Fibroblast of skin of right biceps (primary cell): ENCODE data around the gene NUP50.

Source experiments
- DNase-seq: peaks from one replicate; pipeline ENCODE4 v3.0.0-alpha.2; 2013

Gene NUP50

DNA sequence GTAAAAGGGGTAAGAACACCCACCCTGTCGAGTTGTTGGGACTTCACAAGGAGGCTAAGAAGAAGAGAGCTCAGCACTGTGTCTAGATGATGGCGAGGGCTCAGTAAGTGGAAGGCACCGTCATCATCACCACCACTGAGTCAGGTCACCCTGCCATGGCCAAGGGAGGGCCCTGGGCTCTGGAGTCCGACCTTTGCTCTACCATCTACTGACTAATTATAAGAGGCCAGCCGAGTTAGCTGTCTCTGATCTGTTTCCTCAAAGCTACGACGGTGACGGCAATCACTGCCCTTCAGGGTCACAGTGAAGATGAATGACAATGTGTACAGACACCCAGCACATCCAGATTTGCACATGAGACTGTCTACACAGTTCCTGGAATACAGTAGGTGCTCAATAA, 47.7 kb downstream of the NUP50 start:
- no peak for DNase-seq

DNA sequence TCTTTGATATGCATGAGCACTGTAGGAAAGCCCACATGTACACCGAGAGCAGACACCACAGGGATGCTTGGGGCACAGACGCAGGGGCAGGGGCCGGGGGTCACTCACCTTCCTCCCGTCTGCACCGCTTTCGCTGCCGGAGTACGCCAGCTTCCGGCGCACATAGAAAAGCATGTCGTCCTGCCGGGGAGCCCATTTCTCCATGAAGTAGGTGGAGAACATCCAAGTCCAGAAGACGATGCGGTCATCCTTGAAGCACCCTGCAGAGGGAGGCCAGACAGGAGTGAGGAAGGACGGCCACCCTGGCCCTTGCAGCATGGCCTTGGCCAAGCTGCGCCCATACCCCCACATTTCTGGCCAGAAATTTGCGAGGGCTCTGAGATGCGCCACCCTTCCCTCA, 48.1 kb downstream of the NUP50 start:
- DNase-seq = no peak

DNA sequence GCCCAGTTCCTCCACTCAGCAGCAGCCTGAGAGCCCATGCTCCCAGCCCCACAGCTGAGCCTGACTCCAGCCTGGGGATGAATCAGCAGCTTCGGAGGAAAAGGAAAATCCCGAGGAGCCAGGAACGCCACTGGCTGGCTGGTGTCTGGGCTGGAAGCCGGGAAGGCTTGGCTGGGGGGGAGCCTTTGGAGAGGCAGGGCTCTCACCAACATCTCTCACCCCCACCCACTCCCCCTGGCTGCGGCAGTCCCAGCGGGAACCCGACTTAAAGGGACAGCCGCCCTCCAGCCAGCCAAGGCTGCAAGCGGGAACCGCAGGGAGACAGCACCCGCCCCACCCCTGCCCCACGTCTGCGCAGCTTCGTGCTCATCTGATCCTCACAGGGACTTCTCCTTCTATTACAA, 48.6 kb downstream of the NUP50 start:
- peak; percentile 94 for DNase-seq

DNA sequence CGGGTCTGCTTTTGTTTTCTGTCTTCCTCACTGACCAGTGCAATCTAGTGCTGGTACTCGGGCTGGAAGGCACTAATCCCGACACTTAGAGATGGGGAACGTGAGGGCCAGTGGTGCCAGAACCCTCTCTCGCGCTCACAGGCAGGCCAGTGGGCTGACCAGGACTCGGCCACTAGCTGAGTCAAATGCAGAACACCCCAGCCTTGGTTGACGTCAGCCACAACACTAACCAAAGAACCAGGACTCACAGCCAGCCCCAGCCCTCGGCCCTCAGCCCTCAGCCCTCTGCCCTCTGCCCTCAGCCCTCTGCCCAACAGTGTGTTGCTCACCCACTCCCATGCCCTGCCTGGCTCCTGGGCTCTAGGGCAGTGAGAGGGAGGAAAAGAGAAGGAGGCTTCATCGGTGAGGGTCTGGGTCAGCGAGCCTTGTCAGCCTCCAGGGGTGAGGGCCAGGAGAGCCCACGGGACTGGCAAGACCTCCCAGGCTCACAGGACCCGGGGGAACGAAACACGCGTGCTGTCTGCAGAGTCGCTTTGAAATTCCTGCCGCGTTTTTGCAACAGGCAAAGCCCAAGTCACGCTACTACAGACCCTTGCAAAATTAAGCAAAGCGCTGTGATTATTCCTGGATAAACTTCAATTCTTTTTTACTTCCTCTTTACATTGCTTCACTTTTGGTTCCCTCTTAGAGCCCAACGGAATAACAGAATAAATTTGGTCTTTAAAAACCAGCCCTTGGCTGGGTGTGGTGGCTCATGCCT, 49.4 kb downstream of the NUP50 start:
- no peak for DNase-seq

DNA sequence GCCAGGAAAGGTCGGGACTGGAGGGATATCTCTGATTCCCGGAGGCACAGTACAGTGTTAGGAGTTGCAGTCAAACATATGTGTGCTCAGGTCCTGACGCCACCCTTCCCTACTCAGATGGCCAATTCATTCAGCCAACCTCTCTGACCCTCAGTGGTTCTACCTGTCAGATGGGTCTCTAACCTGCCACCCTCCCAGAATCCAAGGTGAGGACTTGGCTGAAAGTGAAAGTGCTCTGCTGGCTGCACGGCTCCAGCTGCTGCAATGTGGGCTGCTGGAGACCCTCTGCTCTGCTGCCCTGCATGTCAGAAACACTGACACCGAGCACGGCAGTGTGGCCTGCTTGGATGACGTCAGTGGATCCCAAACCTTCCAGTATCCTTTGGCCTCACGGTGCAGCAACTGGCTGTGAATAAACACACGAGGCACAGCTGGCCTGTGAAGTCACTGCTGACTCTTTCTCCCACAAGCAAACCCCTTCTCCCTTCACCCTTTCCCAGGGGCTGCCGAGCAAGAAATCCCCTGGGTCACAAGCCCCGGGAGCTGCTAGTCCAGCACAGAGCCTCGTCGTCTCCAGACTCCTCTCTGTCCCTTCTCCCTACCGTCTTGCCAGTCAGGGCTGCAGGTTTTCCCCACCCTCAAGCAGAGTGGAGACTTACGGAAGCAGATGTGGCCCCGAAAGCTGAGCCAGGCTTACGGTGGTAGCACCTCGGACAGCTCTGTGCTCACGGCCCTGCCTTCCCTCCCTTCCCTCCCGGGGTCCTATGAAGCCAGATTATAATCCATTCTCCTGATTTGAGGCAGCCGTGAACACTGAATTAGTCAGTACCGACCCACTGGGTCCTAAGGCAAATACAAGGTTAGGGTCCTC, 52.6 kb downstream of the NUP50 start:
- DNase-seq = peak; percentile 36

DNA sequence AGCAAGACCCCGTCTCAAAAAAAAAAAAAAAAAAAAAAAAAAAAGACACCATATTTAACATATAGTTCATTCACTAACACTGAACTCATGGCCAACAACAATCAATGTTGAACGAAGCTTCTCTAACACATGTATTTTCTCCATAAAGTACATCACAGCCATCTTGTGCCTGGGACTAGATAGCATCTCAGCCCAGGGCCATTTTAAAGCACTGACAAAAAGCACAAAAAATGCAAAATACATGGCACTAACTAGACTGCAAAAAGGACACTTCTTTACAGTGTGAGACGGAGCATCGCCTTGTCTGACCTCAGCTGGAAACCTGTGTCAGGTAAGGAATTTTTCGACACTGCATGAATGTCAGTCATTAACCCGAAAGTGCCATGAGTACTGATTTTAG, 53.6 kb downstream of the NUP50 start:
- DNase-seq = no peak

DNA sequence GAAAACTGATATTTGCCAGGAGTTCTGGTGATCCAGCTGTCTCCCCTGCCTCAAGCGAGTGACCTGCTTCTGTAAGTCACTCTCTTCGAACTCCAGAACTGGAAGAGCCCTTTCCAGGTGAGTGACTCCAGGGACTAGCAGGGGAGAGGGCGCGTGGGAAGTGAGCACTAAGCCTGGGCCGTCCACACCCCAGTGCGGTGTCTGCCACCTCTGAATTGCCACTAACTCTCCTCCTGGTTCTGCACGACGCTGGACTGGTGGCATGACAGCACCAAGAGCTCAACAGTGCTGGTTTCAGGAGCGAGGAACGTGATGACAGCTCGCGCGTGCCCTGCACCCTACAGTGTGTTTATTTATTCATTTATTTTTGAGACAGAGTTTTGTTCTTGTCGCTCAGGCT, 54.1 kb downstream of the NUP50 start:
- no peak for DNase-seq

DNA sequence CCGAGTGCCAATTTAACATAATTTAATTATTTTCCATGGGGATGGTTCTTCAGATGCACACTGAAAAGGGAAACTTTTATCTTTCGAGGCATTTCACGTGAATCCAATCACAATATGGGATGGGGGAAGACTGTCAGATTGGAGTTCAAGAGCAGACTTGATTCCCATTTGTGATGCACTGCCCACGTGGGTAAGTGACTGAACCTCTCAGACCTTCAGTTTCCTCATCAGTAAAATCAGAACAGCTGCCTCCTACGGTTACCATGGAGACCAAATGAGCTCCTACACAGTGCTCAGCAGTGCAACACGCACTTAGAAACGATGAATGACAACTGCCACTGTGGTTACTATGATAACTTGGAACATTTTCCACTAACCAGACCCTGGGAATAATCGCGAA, 55.3 kb downstream of the NUP50 start:
- peak; percentile 42 for DNase-seq

DNA sequence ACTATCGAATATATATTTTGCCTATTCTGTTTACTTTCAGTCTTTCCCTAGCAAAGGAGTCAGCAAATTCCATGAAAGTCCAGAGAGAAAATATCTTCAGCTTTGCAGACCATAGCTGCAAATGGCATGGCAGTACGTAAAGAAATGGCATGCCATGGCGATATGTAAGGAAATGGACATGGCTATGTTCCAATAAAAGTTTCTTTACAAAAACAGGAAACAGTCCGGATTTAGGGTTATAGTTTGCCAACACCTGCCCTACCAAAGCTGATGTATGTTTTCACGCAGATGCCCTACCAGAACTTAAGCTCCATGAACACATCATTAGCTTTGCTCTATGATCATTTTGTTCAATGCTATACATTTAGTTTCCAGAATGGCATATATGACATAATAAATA, 57.5 kb downstream of the NUP50 start:
- no peak for DNase-seq

DNA sequence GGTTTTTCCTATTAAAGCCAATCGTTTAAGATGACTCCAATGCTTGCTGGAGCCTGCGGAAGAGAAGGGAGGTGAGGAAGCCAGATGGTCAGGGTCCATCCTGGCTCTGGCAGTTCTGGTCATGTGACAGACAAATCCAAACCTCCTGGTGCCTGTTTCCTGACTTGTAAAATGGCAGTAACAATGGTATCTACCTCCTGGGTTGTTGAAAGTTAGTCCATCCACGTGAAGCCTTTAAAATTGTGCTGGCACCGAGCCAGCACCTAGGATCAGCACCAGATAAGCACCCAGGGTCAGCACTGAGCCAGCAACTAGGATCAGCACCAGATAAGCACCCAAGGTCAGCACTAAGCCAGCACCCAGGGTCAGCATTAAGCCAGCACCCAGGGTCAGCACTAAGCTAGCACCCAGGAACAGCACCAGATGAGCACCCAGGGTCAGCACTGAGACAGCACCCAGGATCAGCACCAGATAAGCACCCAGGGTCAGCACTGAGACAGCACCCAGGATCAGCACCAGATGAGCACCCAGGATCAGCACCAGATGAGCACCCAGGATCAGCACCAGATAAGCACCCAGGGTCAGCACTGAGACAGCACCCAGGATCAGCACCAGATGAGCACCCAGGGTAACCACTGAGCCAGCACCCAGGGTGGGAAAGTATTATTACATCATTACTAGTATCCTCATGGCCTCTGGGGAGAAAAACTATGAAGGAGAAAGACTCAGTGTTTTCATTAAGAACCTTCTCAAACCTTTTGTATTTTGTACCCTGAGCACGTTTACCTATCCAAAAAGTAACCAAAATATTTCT, 59.8 kb downstream of the NUP50 start:
- DNase-seq = no peak

DNA sequence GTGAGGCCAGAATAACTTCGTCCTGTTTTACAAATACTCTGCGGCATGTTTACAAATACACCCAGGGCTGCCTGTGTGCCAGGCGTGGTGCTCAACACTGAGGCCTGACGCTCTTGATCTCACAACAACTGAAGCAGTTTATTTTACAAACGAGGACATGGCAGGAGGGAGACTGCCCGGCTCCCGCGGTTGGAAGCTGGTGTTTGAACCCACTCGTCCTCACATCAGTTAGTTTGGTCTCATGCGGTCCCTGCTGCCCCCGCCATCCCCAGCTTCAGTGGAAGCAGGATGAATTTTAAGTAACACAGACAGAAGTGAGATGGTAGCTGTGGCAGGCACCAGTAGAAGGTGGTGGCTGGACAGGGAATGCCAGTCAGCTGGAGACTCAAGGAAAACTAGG, 60.6 kb downstream of the NUP50 start:
- no peak for DNase-seq

DNA sequence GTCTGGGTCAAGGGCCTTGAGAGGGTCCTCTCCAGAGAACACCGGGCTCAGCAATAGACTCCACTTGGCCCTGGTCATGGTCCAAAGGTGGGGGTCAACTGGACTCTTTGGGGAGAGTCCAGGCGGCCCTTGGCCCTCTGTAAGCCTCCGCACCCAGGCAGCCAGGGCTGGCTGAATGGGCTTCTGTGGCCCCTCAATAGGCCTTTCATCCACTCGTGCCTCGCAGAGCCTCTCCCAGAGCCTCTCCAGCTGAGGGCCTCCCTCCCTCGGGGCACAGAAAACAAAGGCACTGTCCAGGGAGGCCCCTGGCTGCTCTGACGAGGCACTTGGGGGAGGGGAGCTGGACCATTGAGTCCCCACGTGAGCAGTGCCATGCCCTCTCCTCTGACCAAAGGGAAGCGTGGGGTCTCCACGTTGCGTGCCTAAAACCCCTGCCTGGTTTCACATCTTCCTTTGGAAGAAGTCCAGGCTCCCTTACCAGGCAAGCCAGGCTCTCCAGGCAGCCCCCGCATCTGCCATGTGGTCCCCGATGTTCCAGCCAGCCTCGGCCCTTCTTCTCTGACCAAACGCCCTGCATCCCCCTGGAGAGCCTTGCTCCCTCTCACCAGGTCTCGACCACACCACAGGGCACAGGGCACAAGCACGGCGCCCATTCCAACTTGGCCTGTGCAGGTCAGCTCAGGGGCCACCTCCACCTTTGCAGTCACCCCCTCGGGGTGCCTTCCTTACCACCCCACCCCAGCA, 61.4 kb downstream of the NUP50 start:
- no peak for DNase-seq

DNA sequence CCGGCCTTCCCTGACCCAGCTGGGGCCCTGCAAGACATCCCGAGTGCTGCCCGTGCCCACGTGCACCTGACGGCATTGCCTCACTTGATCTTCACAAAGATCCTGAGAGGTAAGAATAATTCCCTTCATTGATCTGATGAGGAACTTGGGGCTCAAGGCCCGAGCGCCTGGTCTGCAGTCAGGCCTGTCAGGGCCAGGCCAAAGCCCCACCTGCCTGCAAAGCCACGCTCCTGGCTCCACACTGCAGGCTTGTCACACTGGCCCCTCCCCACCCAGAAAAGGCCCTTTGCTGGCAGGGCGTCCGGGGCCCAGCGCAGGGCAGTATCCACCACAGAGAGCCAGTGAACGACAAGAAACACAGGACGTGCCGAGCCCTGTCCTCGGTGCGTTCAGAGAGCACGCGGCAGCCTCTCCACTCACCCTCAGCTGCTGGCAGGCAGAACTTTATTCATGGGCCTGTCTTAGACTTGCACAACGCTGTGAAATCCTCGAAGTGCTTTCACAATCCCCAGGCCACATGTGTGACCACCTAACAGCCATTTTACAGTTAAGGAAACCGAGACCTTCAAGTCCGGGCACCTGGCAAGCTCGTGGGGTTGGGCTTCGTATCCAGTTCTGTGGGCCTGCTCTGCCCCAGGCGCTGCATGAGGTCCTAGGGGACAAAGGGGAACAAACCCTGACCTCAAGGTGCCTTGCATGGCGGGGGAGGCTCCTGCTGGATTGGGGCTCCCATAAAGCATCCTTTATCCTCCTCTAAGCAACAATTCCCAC, 62.2 kb downstream of the NUP50 start:
- DNase-seq = no peak

DNA sequence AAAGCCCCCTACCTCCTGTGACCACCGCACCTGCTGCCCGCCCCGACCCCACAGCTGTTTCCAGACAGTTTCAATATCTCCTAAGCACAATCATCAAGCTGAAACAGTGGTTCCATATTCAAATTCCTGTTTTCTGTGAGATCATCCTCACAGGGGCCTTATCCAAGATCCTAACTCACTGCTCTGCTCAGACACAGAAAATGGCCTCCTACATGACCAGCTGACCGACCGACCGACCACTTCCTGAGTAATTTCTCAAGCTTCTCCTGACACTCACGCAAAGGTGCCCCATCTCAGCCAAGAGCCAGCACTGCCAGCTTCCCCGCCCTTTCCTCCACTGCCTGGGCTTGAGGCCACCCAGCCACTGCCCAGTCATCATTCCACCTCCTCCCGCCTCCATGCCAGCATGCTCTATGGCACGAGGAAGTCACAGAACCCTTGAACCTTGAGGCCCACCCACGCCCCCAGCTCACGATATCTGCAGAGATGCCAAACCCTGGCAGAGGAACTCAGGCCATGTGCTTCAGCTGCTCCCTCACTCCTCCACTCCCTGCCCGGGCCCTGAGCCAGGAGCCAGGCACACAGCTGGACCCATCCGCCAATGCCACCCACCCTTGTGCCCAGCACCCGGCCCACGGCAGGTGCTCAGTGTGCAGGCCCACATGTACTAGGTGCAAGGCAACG, 62.9 kb downstream of the NUP50 start:
- no peak for DNase-seq

DNA sequence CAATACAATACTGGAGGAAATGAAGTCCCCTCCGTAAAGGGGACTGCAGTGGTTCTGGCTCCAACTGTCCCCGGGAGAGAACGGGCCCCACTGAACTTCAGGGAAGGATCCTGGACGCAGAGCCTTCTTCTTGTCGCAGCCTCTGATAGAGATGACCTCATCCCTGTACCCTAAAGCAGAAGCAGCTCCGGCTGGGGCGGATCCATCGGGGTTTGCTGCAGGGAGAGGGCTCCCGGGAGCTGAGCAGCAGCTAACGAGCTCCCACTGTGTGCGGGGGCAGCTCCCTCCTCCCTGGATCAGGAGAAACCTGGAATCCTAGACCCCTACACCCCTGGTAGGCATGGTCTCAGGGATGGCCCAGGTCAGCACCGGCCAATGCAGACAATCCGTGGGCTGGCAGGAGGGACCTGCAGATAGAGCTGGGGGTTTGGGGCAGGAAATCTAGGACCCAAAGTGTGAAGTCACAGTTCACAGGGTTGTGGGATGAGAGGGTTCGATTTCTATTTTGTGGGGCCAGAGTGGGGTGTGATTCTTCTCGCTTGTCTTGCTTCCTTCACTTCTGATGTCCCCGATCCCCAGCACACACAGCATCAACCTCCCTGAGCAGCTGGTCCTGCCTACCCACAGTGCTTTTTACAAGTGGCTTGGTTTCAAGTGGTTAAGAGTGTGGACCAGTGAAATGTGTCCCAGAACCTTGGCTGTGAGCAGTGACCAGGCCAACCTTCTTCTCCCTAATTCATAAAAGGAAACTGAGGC, 64.1 kb downstream of the NUP50 start:
- DNase-seq = no peak

DNA sequence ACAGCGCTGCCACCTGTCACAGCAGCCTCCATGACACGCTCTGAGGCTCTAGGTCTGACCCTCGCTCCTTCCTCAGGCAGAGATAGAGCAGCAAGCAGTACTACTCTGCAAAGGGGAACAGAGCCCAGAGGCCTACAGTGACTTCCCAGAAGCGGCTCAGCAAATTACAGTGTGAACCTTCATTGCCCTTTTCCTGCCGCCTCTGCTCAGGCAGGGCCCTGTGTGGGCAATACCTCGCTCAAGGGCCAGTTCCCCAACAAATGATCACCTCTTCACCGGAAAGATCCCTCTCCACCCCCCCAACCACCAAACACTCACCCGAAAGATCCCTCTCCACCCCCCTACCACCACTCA, 64.7 kb downstream of the NUP50 start:
- no peak for DNase-seq

DNA sequence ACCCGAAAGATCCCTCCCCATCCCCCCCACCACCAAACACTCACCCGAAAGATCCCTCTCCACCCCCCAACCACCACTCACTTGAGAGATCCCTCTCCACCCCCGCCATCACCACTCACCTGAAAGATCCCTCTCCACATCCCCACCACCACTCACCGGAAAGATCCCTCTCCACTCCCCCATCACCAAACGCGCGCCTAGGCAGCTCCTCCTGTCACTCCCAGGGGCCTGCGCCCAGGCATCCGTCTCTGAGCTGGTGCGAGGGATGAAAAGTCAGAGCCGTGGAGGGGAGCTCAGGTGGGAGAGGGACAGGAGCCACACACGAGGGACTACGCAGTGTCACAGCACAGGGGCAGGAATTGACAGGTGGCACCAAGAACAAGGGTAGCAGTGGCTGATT, 65.5 kb downstream of the NUP50 start:
- no peak for DNase-seq

DNA sequence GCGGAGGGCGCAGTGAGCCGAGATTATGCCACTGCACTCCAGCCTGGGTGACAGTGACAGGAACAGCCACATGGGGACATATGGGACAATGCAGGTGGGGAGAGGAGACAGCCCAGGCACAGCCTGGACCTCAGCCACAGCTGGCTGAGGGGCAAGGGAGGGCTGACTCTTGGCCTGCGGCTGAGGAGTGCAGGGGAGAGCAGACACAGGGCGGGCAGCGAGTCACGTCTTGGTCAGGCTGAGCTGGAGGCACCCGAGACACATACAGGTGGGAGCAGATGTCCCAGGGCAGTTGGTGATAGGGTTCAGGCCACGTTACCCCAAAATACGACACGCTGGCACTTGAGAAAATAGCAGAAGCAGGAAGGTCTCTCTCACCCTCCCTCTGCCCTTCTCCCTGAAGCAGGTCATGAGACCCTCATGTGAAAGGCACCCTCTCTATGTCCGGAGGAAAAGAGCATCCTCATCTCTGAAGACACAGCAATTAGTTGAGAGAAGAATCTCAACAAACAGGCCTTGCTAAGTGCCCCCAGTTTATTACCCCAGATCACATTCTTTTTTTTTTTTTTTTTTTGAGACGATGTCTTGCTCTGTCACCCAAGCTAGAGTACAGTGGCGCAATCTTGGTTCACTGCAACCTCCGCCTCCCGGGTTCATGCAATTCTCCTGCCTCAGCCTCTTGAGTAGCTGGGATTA, 66.4 kb downstream of the NUP50 start:
- no peak for DNase-seq

DNA sequence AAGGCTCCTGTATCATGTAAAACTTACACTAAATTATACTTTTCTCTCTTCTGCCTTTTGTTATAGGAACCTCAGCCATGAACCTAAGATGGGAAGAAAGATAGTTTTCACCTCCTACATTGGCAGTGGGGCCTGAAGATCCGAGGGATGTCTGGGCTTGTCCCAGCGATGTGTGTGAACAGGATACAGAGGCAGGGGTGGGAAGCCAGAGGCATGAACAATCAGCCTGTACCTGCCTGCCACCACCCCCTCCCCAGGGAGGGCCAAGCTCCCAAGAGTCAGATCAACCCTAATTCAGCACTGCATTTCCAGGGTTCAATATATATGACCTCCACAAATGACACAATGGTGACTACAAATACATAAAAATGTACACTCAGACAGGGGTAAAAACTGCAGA, 67.6 kb downstream of the NUP50 start:
- no peak for DNase-seq

DNA sequence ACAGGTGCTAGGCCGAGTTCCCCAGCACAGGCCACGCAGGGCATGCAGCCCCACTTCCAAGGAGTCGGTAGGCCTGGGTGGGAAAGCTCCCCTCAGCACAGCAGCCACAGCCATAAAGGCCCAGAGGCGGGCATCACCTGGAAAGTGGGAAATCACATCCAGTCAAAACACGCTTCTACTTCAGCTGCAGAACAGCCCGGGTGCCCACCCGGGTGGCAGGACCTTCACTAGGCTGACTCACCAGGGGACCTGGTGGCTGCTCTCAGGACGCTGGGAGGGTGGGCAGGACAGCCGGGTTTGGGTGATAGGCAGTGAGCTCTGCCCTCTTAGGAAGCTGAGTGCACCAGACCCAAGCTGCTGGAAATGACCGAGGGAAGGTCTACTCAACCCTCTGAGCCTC, 69.7 kb downstream of the NUP50 start:
- no peak for DNase-seq
